ENCODE results near the gene ANAPC4. TPM values are rescaled to one million over a fixed set of nuclear protein-coding genes. Genes with fewer than 3 reads are reported as not detected.

Gene ANAPC4
- total RNA-seq, 2 donors from 2014 or later: 41.7 to 46.4 TPM

- H3K27ac Mint-ChIP-seq: no peak overlapping the region
Observed at GRCh38 chr4:25358515-25359275, 18.4 kb upstream of the ANAPC4 start.

GRCh38 chr4:25361253-25361652, 15.8 kb upstream of the ANAPC4 start:
- H3K9me3 ChIP-seq (ENCODE audit: control insufficient read depth, low read length): peaks cover 23% of the 10 kb centered on the region
- no peaks in the 10 kb centered on the region for H3K27me3 Mint-ChIP-seq (ENCODE audit: insufficient read depth)
- H3K27me3 ChIP-seq (ENCODE audit: control insufficient read depth, insufficient read depth, low read length, poor library complexity, severe bottlenecking): no peaks in the 10 kb centered on the region
- peaks cover 6% of the 10 kb centered on the region for H3K4me1 Mint-ChIP-seq
- no peak for DNase-seq
- WGBS, 2 experiments (ENCODE audit: insufficient coverage in 1 of 2, insufficient read length in 1 of 2): 97 to 98% methylated on average over 6 to 9 of the region's 9 CpGs
- no peaks in the 10 kb centered on the region for H3K4me1 ChIP-seq (ENCODE audit: control insufficient read depth, insufficient read depth, low read length)
- H3K27ac Mint-ChIP-seq: no peak overlapping the region
- H3K36me3 Mint-ChIP-seq (ENCODE audit: low read depth): peaks cover 43% of the 10 kb centered on the region
- no peak overlapping the region for H3K4me3 ChIP-seq (ENCODE audit: low read length)
- no peak overlapping the region for H3K27ac ChIP-seq (ENCODE audit: low read depth, low read length)
- no peak overlapping the region for H3K4me3 Mint-ChIP-seq
- H3K36me3 ChIP-seq (ENCODE audit: control insufficient read depth, insufficient read depth, low read length): peaks cover 11% of the 10 kb centered on the region
- no peak overlapping the region for H3K9ac ChIP-seq (ENCODE audit: extremely low read depth, low read length, poor library complexity, severe bottlenecking)
- H3K9me3 Mint-ChIP-seq: peaks cover 29% of the 10 kb centered on the region
- TF ChIP-seq CTCF (conservative IDR thresholded peaks at IDR 0.05): no peak

More at GRCh38 chr4:25358515-25359275, 18.4 kb upstream of the ANAPC4 start:
- Histone ChIP-seq H3K9ac (ENCODE audit: extremely low read depth, low read length, poor library complexity, severe bottlenecking) (no peak overlapping the region), H3K27me3 (ENCODE audit: control insufficient read depth, insufficient read depth, low read length, poor library complexity, severe bottlenecking) (no peaks in the 10 kb centered on the region), H3K9me3 (ENCODE audit: control insufficient read depth, low read length) (peaks cover 23% of the 10 kb centered on the region), H3K4me1 (ENCODE audit: control insufficient read depth, insufficient read depth, low read length) (no peaks in the 10 kb centered on the region), H3K36me3 (ENCODE audit: control insufficient read depth, insufficient read depth, low read length) (peaks cover 11% of the 10 kb centered on the region), H3K27ac (ENCODE audit: low read depth, low read length) (no peak overlapping the region), H3K4me3 (ENCODE audit: low read length) (no peak overlapping the region)
- Mint-ChIP-seq H3K4me1 (peaks cover 6% of the 10 kb centered on the region), H3K27me3 (ENCODE audit: insufficient read depth) (no peaks in the 10 kb centered on the region), H3K9me3 (peaks cover 29% of the 10 kb centered on the region), H3K4me3 (no peak overlapping the region), H3K36me3 (ENCODE audit: low read depth) (peaks cover 47% of the 10 kb centered on the region)
- no peak for TF ChIP-seq CTCF (conservative IDR thresholded peaks at IDR 0.05)
- no peak for DNase-seq
- 86 to 88% methylated on average over 12 to 14 of the region's 14 CpGs for WGBS, 2 experiments (ENCODE audit: insufficient coverage in 1 of 2, insufficient read length in 1 of 2)

GRCh38 chr4:25367004-25367621, 9.9 kb upstream of the ANAPC4 start:
- no peak overlapping the region for H3K27ac Mint-ChIP-seq
- no peaks in the 10 kb centered on the region for H3K27me3 Mint-ChIP-seq (ENCODE audit: insufficient read depth)
- no peak for DNase-seq
- Histone ChIP-seq H3K27ac (ENCODE audit: low read depth, low read length) (no peak overlapping the region), H3K4me1 (ENCODE audit: control insufficient read depth, insufficient read depth, low read length) (peaks cover 23% of the 10 kb centered on the region), H3K27me3 (ENCODE audit: control insufficient read depth, insufficient read depth, low read length, poor library complexity, severe bottlenecking) (no peaks in the 10 kb centered on the region), H3K9me3 (ENCODE audit: control insufficient read depth, low read length) (no peaks in the 10 kb centered on the region), H3K9ac (ENCODE audit: extremely low read depth, low read length, poor library complexity, severe bottlenecking) (no peak overlapping the region), H3K4me3 (ENCODE audit: low read length) (no peak overlapping the region), H3K36me3 (ENCODE audit: control insufficient read depth, insufficient read depth, low read length) (no peaks in the 10 kb centered on the region)
- no peaks in the 10 kb centered on the region for H3K9me3 Mint-ChIP-seq
- peaks cover 40% of the 10 kb centered on the region for H3K4me1 Mint-ChIP-seq
- TF ChIP-seq CTCF (conservative IDR thresholded peaks at IDR 0.05): peak; percentile 92
- peaks cover 6% of the 10 kb centered on the region for H3K36me3 Mint-ChIP-seq (ENCODE audit: low read depth)
- WGBS, 2 experiments (ENCODE audit: insufficient coverage in 1 of 2, insufficient read length in 1 of 2): 73% methylated on average over 2 of the region's 2 CpGs; no CpG with 5 or more reads in 1 of the 2 experiments
- H3K4me3 Mint-ChIP-seq: no peak overlapping the region
